Heart right ventricle (tissue), 16 donors: Measurements from ENCODE around the gene CATSPER4. TPM values are rescaled to one million over a fixed set of nuclear protein-coding genes. Genes with fewer than 3 reads are reported as not detected.

Experiments used
- ATAC-seq, 8 donors: fragments of 200-7000 bp; cut with Tn5 transposase; one replicate each; pipeline ENCODE4 v1.9.1; 2020; ENCODE audit warnings: mild to moderate bottlenecking in 8 of 8, moderate library complexity in 8 of 8, moderate number of reproducible peaks in 1 of 8
- DNase-seq, 2 donors: peaks; one replicate each; pipeline ENCODE4 v3.0.0-alpha.2; 2020
- H3K27ac ChIP-seq, 10 donors: fragments of 200-600 bp; sonication (generic) in 2 of 10; one replicate each; pipeline versions ENCODE4 v1.5.0 to v1.8.0; 2020 to 2022; ENCODE audit warnings: mild to moderate bottlenecking in 3 of 10
- H3K27me3 ChIP-seq, 7 donors: fragments of 200-600 bp; one replicate each; pipeline ENCODE4 v1.8.0; 2021 to 2022; ENCODE audit warnings: mild to moderate bottlenecking in 2 of 7
- H3K36me3 ChIP-seq, 9 donors: fragments of 200-600 bp; sonication (generic) in 1 of 9; one replicate each; pipeline versions ENCODE4 v1.5.0 to v1.8.0; 2020 to 2022; ENCODE audit warnings: mild to moderate bottlenecking in 2 of 9
- H3K4me1 ChIP-seq, 9 donors: fragments of 200-600 bp; sonication (generic) in 1 of 9; one replicate each; pipeline versions ENCODE4 v1.5.0 to v1.8.0; 2020 to 2022; ENCODE audit warnings: mild to moderate bottlenecking in 4 of 9
- H3K4me3 ChIP-seq, 10 donors: fragments of 200-600 bp; sonication (generic) in 2 of 10; one replicate each; pipeline versions ENCODE4 v1.5.0 to v1.8.0; 2020 to 2022; ENCODE audit warnings: mild to moderate bottlenecking in 7 of 10, moderate library complexity in 2 of 10
- H3K9me3 ChIP-seq, 11 donors: fragments of 200-600 bp in 10 of 11; sonication (generic) in 2 of 11; one replicate each; pipeline versions ENCODE4 v1.5.0 to v1.8.0; 2013 to 2022; ENCODE audit warnings: mild to moderate bottlenecking in 2 of 11, control low read depth in 1 of 11, moderate library complexity in 1 of 11
- CTCF ChIP-seq, 9 donors: fragments of 200-600 bp; sonication (generic) in 2 of 9; IDR thresholded peaks; one replicate each; pipeline versions ENCODE4 v1.5.0 to v1.8.0; 2021 to 2022; ENCODE audit warnings: antibody characterized with exemption in 9 of 9, mild to moderate bottlenecking in 5 of 9, moderate library complexity in 1 of 9
- WGBS, 2 donors: extraction: QIAGEN DNeasy Blood & Tissue Kit; methylation state at CpG; one replicate each; pipeline ENCODE4 v1.1.7; 2013; ENCODE audit warnings: inconsistent platforms in 1 of 2; 5-methylcytosine and 5-hydroxymethylcytosine counted together
- intact Hi-C, 10 donors: fragments of 100-400 bp; cut with DNase I; formaldehyde crosslinking; loops; one replicate each; pipeline versions ENCODE4 v1.11.1 to v1.14.2; 2022
- polyA plus RNA-seq, 2 donors: library from polyadenylated mRNA; stranded (reverse); fragments of 200-250 nt; gene quantifications; one replicate each; pipeline ENCODE4 v1.2.3, GENCODE V29; 2013
- total RNA-seq, 10 donors: library from RNA; stranded (reverse); fragmentation: NEBNext Ultra II Directional in 3 of 10; extraction: Animal tissue kit (Norgen Biotek cat#: 25700) in 3 of 10; gene quantifications; one replicate each; pipeline versions ENCODE4 v1.2.1 to v1.2.4, GENCODE V29; 2021 to 2023
- donor health status: Arrhythmogenic right ventricular cardiomyopathy.
- donor health status: ischemic (EF 13 %, LVEDD 7.1; RV severe dilation, severe dysfunction).
- donor health status: healthy with polysubstance abuse.
- donor health status: DM: no; HTN: yes; CAD: no.
- donor health status: DM: no; HTN: no; CAD: no.
- donor health status: ischemic (EF 25% LVEDD 6.9; RV normal size, moderate dysfunction).
- donor health status: ischemic (EF 25% LVEDD 5.7; RV mildly dilated, moderate dysfunction).
- donor health status: healthy.
- donor health status: DM: yes; HTN: yes; CAD: no.
- donor health status: Ischemic cardiomyopathy.
- donor health status: ischemic (EF 35%, LVEDD 5.7; RV mildly dilated, moderate dysfunction).
- donor health status: nonischemic (EF 11% LVEDD 7.7; RV severe dilation, severe dysfunction).
- donor health status: DM: yes; HTN: yes; CAD: no.
- donor health status: PGD.
- donor health status: ischemic (EF 29% LVEDD 5.4; RV normal size, mild dysfunction).
- donor health status: nonischemic (EF 23%, LVEDD 6.1; RV moderate dilation, normal function).

CATSPER4 gene
- total and polyA plus RNA-seq, 12 donors: not detected

- no peak overlapping the region for H3K27ac ChIP-seq
- peak in 5 of 8 donors; percentile 30 to 75 (median 63) for ATAC-seq
These were observed 8.6 kb upstream of the CATSPER4 start for GRCh38 chr1:26181586-26182382.

GRCh38 chr1:26182383-26182696 is 8.1 kb upstream of the CATSPER4 start:
- Histone ChIP-seq H3K4me1 (peaks cover 0 to 8% (median 0%) of the 10 kb centered on the region in 9 donors), H3K36me3 (no peaks in the 10 kb centered on the region), H3K27me3 (no peaks in the 10 kb centered on the region), H3K27ac (no peak overlapping the region), H3K9me3 (no peaks in the 10 kb centered on the region), H3K4me3 (no peak overlapping the region)
- 78 to 87% methylated on average over 7 of the region's 7 CpGs for WGBS, 2 donors
- intact Hi-C loops: loop anchor here in 1 of 10 donors (10.0 kb wide), 1 partner anchor 142 kb away; no protein-coding TSS in a partner anchor
- DNase-seq: no peak
- no peak for TF ChIP-seq CTCF (IDR thresholded peaks at IDR 0.05)
- peak in 1 of 8 donors; percentile 12 for ATAC-seq

More at GRCh38 chr1:26181586-26182382, 8.6 kb upstream of the CATSPER4 start:
- no peak for DNase-seq
- 61 to 67% methylated on average over 9 of the region's 9 CpGs for WGBS, 2 donors
- peaks cover 0 to 8% (median 0%) of the 10 kb centered on the region in 9 donors for H3K4me1 ChIP-seq
- no peaks in the 10 kb centered on the region for H3K27me3 ChIP-seq
- H3K9me3 ChIP-seq: no peaks in the 10 kb centered on the region
- intact Hi-C loops: loop anchor here in 1 of 10 donors (10.0 kb wide), 1 partner anchor 143 kb away; no protein-coding TSS in a partner anchor
- no peak for TF ChIP-seq CTCF (IDR thresholded peaks at IDR 0.05)
- H3K36me3 ChIP-seq: no peaks in the 10 kb centered on the region
- H3K4me3 ChIP-seq: no peak overlapping the region

- no peak for TF ChIP-seq CTCF (IDR thresholded peaks at IDR 0.05)
- no peaks in the 10 kb centered on the region for H3K9me3 ChIP-seq
- 89 to 91% methylated on average over 7 of the region's 7 CpGs for WGBS, 2 donors
- DNase-seq (no peak), ATAC-seq (no peak)
- no peak overlapping the region for H3K4me3 ChIP-seq
- H3K4me1 ChIP-seq: peaks cover 0 to 8% (median 0%) of the 10 kb centered on the region in 9 donors
- no peak overlapping the region for H3K27ac ChIP-seq
- intact Hi-C loops: loop anchor here in 1 of 10 donors (10.0 kb wide), 1 partner anchor 141 kb away; no protein-coding TSS in a partner anchor
- no peaks in the 10 kb centered on the region for H3K27me3 ChIP-seq
- H3K36me3 ChIP-seq: no peaks in the 10 kb centered on the region
These were observed 6.3 kb upstream of the CATSPER4 start for GRCh38 chr1:26184086-26184485.

- Histone ChIP-seq H3K27me3 (no peaks in the 10 kb centered on the region), H3K4me3 (no peak overlapping the region), H3K36me3 (no peaks in the 10 kb centered on the region), H3K9me3 (no peaks in the 10 kb centered on the region), H3K4me1 (peaks cover 0 to 8% (median 0%) of the 10 kb centered on the region in 9 donors), H3K27ac (no peak overlapping the region)
- ATAC-seq: no peak
- DNase-seq: no peak
- 93 to 95% methylated on average over 21 of the region's 21 CpGs for WGBS, 2 donors
- intact Hi-C loops: loop anchor here in 1 of 10 donors (10.0 kb wide), 1 partner anchor 140 kb away; no protein-coding TSS in a partner anchor
- TF ChIP-seq CTCF (IDR thresholded peaks at IDR 0.05): no peak
These were observed 5.5 kb upstream of the CATSPER4 start for GRCh38 chr1:26184883-26185282.
